SK-N-SH treated with all-trans-retinoic acid at 6 μM for 48 hours (cell line): ENCODE data around the gene GCNA.

Experiments used
- ATAC-seq: fragments of 200-7000 bp; cut with Tn5 transposase; 3 replicates; pipeline ENCODE4 v1.9.1; 2020; ENCODE audit warnings: mild to moderate bottlenecking, moderate library complexity
- ARNTL ChIP-seq: fragments of 450-650 bp; formaldehyde crosslinking; IDR thresholded peaks from 2 replicates; pipeline ENCODE4 v1.5.0; 2020; ENCODE audit warnings: low read depth, mild to moderate bottlenecking, moderate library complexity, borderline replicate concordance
- BACH2 ChIP-seq: fragments of 250-450 bp; sonication (Bioruptor Pico); IDR thresholded peaks from 2 replicates; pipeline ENCODE4 v1.9.0; 2021; ENCODE audit warnings: mild to moderate bottlenecking, borderline replicate concordance
- CSDC2 ChIP-seq: fragments of 250-450 bp; sonication (Bioruptor Pico); IDR thresholded peaks from 2 replicates; pipeline ENCODE4 v1.5.0; 2020; ENCODE audit warnings: mild to moderate bottlenecking, moderate library complexity
- ESRRG ChIP-seq: fragments of 250-450 bp; sonication (Bioruptor Pico); IDR thresholded peaks from 2 replicates; pipeline ENCODE4 v1.6.1; 2021; ENCODE audit warnings: mild to moderate bottlenecking
- GLIS3 ChIP-seq: fragments of 250-450 bp; sonication (Bioruptor Pico); IDR thresholded peaks from 2 replicates; pipeline ENCODE4 v1.5.0; 2020; ENCODE audit warnings: mild to moderate bottlenecking, moderate library complexity
- ISL1 ChIP-seq: fragments of 250-450 bp; sonication (Bioruptor Pico); IDR thresholded peaks from 2 replicates; pipeline ENCODE4 v2.1.2; 2022; ENCODE audit warnings: mild to moderate bottlenecking, moderate library complexity
- OSR1 ChIP-seq: fragments of 250-450 bp; sonication (Bioruptor Pico); IDR thresholded peaks from 2 replicates; pipeline ENCODE4 v1.8.0; 2022; ENCODE audit warnings: moderate library complexity, mild to moderate bottlenecking, inconsistent platforms
- RARB ChIP-seq: fragments of 250-450 bp; sonication (Bioruptor Pico); IDR thresholded peaks from 2 replicates; pipeline ENCODE4 v1.8.0; 2021; ENCODE audit warnings: mild to moderate bottlenecking, moderate library complexity
- TCF4 ChIP-seq: fragments of 250-450 bp; sonication (Bioruptor Pico); IDR thresholded peaks from 2 replicates; pipeline ENCODE4 v1.8.0; 2021; ENCODE audit warnings: mild to moderate bottlenecking, moderate library complexity, borderline replicate concordance
- TOX ChIP-seq: fragments of 250-450 bp; sonication (Bioruptor Pico); IDR thresholded peaks from 2 replicates; pipeline ENCODE4 v1.8.0; 2021; ENCODE audit warnings: mild to moderate bottlenecking, moderate library complexity, borderline replicate concordance
- ZC3H10 ChIP-seq: fragments of 250-450 bp; sonication (Bioruptor Pico); IDR thresholded peaks from 2 replicates; pipeline ENCODE4 v1.5.1; 2021; ENCODE audit warnings: mild to moderate bottlenecking, moderate library complexity
- ZFP30 ChIP-seq: fragments of 450-650 bp; formaldehyde crosslinking; IDR thresholded peaks from 2 replicates; pipeline ENCODE4 v1.5.0; 2022; ENCODE audit warnings: mild to moderate bottlenecking, moderate library complexity
- ZNF565 ChIP-seq: fragments of 450-650 bp; formaldehyde crosslinking; conservative IDR thresholded peaks from 2 replicates; pipeline ENCODE4 v1.5.0; 2020; ENCODE audit warnings: low read depth, mild to moderate bottlenecking, moderate library complexity
- ZNF70 ChIP-seq: fragments of 450-650 bp; formaldehyde crosslinking; IDR thresholded peaks from 2 replicates; pipeline ENCODE4 v1.5.0; 2020; ENCODE audit warnings: mild to moderate bottlenecking, moderate library complexity
- ZNF8 ChIP-seq: fragments of 450-650 bp; formaldehyde crosslinking; IDR thresholded peaks from 2 replicates; pipeline ENCODE4 v1.5.0; 2020; ENCODE audit warnings: mild to moderate bottlenecking, moderate library complexity
- TF ChIP-seq, protein P1 (sequence below): fragments of 250-450 bp; sonication (Bioruptor Pico); IDR thresholded peaks from 2 replicates; pipeline ENCODE4 v1.5.0; 2020; ENCODE audit warnings: mild to moderate bottlenecking, moderate library complexity
- TF ChIP-seq, protein P2 (sequence below): fragments of 250-450 bp; sonication (Bioruptor Pico); IDR thresholded peaks from 2 replicates; pipeline ENCODE4 v1.5.1; 2021; ENCODE audit warnings: mild to moderate bottlenecking, moderate library complexity
- TF ChIP-seq, protein P3 (sequence below): fragments of 250-450 bp; sonication (Bioruptor Pico); IDR thresholded peaks from 2 replicates; pipeline ENCODE4 v1.8.0; 2021; ENCODE audit warnings: low read depth, mild to moderate bottlenecking, moderate library complexity, borderline replicate concordance
- TF ChIP-seq, protein P4 (sequence below): fragments of 250-450 bp; sonication (Bioruptor Pico); IDR thresholded peaks from 2 replicates; pipeline ENCODE4 v1.5.1; 2020; ENCODE audit warnings: low read depth, mild to moderate bottlenecking, moderate library complexity

GCNA gene

DNA sequence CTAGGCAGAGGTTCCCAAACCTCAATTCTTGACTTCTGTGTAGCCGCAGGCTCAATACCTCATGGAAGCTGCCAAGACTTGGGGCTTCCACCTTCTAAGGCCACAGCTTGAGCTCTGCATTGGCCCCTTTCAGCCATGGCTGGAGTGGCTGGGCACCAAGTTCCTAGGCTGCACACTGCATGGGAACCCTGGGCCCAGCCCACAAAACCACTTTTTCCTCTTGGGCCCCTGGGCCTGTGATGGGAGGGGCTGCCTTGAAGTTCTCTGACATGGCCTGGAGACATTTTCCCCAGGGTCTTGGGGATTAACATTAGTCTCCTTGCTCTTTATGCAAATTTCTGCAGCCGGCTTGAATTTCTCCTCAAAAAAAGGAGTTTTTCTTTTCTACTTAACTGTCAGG lies 75.1 kb downstream of the GCNA start:
- ATAC-seq: no peak
- TF ChIP-seq, protein P1, sequence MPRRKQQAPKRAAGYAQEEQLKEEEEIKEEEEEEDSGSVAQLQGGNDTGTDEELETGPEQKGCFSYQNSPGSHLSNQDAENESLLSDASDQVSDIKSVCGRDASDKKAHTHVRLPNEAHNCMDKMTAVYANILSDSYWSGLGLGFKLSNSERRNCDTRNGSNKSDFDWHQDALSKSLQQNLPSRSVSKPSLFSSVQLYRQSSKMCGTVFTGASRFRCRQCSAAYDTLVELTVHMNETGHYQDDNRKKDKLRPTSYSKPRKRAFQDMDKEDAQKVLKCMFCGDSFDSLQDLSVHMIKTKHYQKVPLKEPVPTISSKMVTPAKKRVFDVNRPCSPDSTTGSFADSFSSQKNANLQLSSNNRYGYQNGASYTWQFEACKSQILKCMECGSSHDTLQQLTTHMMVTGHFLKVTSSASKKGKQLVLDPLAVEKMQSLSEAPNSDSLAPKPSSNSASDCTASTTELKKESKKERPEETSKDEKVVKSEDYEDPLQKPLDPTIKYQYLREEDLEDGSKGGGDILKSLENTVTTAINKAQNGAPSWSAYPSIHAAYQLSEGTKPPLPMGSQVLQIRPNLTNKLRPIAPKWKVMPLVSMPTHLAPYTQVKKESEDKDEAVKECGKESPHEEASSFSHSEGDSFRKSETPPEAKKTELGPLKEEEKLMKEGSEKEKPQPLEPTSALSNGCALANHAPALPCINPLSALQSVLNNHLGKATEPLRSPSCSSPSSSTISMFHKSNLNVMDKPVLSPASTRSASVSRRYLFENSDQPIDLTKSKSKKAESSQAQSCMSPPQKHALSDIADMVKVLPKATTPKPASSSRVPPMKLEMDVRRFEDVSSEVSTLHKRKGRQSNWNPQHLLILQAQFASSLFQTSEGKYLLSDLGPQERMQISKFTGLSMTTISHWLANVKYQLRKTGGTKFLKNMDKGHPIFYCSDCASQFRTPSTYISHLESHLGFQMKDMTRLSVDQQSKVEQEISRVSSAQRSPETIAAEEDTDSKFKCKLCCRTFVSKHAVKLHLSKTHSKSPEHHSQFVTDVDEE (CRISPR knock-in tag): no peak
- no peak for TF ChIP-seq ESRRG (CRISPR knock-in tag)
- no peak for TF ChIP-seq OSR1 (CRISPR knock-in tag)

DNA sequence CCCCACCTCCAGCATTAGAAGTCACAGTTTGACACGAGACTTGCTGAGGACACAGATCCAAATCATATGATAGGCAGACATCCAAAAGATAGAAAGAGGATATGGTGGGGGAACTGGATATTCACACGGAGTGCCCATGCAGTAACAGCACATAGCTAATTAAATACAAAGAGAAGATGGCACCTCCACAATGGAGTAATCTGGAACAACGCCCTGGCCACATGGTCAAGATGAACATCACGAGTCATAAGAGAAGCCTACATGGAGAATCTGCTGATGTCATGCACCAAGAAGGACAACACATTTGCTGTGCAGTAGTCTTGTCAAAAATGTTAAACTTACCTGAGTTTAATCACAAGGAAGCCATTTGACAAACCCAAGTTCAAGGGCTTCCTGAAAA lies 79.0 kb downstream of the GCNA start:
- TF ChIP-seq, protein P2, sequence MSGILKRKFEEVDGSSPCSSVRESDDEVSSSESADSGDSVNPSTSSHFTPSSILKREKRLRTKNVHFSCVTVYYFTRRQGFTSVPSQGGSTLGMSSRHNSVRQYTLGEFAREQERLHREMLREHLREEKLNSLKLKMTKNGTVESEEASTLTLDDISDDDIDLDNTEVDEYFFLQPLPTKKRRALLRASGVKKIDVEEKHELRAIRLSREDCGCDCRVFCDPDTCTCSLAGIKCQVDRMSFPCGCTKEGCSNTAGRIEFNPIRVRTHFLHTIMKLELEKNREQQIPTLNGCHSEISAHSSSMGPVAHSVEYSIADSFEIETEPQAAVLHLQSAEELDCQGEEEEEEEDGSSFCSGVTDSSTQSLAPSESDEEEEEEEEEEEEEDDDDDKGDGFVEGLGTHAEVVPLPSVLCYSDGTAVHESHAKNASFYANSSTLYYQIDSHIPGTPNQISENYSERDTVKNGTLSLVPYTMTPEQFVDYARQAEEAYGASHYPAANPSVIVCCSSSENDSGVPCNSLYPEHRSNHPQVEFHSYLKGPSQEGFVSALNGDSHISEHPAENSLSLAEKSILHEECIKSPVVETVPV: no peak
- TF ChIP-seq ZNF565 (no peak), ZFP30 (CRISPR knock-in tag) (no peak)
- TF ChIP-seq, protein P1 (CRISPR knock-in tag): no peak
- no peak for ATAC-seq

DNA sequence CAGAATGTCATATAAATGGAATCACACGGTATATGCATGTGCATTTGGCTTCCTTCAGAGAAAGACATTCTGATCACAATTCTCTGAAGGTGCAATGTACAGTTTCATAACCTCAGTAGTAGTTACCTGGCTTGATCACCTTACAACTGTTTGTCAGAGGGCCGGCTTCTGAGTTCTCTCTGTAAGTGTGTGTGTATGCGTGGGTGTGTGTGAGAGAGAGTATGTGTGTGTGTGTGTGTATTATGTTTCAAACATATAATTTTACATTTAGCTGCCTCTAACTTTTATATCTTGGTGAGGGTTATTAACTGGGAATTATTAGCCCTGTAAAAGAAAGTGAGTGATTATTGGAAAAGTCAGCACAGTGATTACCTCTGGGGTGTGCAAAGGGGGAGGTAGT lies 81.1 kb downstream of the GCNA start:
- no peak for ATAC-seq
- TF ChIP-seq, protein P3, sequence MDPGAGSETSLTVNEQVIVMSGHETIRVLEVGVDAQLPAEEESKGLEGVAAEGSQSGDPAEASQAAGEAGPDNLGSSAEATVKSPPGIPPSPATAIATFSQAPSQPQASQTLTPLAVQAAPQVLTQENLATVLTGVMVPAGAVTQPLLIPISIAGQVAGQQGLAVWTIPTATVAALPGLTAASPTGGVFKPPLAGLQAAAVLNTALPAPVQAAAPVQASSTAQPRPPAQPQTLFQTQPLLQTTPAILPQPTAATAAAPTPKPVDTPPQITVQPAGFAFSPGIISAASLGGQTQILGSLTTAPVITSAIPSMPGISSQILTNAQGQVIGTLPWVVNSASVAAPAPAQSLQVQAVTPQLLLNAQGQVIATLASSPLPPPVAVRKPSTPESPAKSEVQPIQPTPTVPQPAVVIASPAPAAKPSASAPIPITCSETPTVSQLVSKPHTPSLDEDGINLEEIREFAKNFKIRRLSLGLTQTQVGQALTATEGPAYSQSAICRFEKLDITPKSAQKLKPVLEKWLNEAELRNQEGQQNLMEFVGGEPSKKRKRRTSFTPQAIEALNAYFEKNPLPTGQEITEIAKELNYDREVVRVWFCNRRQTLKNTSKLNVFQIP (CRISPR knock-in tag): no peak
- TF ChIP-seq ARNTL (CRISPR knock-in tag) (no peak), ZNF565 (no peak), ZNF8 (CRISPR knock-in tag) (no peak), CSDC2 (CRISPR knock-in tag) (no peak), ZFP30 (CRISPR knock-in tag) (no peak), ZC3H10 (no peak), OSR1 (CRISPR knock-in tag) (no peak), TCF4 (CRISPR knock-in tag) (no peak), ZNF70 (CRISPR knock-in tag) (no peak), ISL1 (CRISPR knock-in tag) (no peak), BACH2 (CRISPR knock-in tag) (no peak), TOX (CRISPR knock-in tag) (no peak), RARB (CRISPR knock-in tag) (no peak), GLIS3 (CRISPR knock-in tag) (no peak)
- TF ChIP-seq, protein P4, sequence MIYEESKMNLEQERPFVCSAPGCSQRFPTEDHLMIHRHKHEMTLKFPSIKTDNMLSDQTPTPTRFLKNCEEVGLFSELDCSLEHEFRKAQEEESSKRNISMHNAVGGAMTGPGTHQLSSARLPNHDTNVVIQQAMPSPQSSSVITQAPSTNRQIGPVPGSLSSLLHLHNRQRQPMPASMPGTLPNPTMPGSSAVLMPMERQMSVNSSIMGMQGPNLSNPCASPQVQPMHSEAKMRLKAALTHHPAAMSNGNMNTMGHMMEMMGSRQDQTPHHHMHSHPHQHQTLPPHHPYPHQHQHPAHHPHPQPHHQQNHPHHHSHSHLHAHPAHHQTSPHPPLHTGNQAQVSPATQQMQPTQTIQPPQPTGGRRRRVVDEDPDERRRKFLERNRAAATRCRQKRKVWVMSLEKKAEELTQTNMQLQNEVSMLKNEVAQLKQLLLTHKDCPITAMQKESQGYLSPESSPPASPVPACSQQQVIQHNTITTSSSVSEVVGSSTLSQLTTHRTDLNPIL (CRISPR knock-in tag): no peak
- TF ChIP-seq, protein P1 (CRISPR knock-in tag): no peak
- TF ChIP-seq, all 23 proteins: peak for 0
